HG02588 (cell line): ENCODE data around the gene RIMBP2.
"Not testable (repeated sequence)": the region's sequence is repeated elsewhere in the genome, so short reads cannot be mapped to it uniquely, and the experiment has no call there.

Experiments used
- ATAC-seq: cut with Tn5 transposase; IDR thresholded peaks from one replicate; pipeline ENCODE4 v1.9.1; 2021; ENCODE audit warnings: mild to moderate bottlenecking, moderate library complexity; ENCODE audit not compliant: unreplicated experiment

Gene RIMBP2

GRCh38 chr12:130715998-130716968 lies at the start of gene RIMBP2:
Gene RIMBP2, minus strand, starts transcription at chr12:130716299. Its CDS starts 237,286 bp downstream, at chr12:130479013.
- ATAC-seq: no peak

GRCh38 chr12:130765186-130765659 lies 49.1 kb upstream of the RIMBP2 start:
- ATAC-seq: no peak

- no peak for ATAC-seq
Measured at GRCh38 chr12:130764475-130765185, 48.5 kb upstream of the RIMBP2 start.

GRCh38 chr12:130764073-130764472 lies 48.0 kb upstream of the RIMBP2 start:
- ATAC-seq: no peak

GRCh38 chr12:130762319-130762675 lies 46.2 kb upstream of the RIMBP2 start:
- ATAC-seq: no peak

GRCh38 chr12:130761537-130762318 lies 45.6 kb upstream of the RIMBP2 start:
- ATAC-seq: peak; percentile 38

- ATAC-seq: no peak
Measured at GRCh38 chr12:130754234-130754901, 38.3 kb upstream of the RIMBP2 start.

- ATAC-seq: no peak
Measured at GRCh38 chr12:130752692-130753230, 36.7 kb upstream of the RIMBP2 start.

GRCh38 chr12:130752037-130752436 lies 35.9 kb upstream of the RIMBP2 start:
- ATAC-seq: not testable (repeated sequence)

- ATAC-seq: no peak
Measured at GRCh38 chr12:130748786-130749185, 32.7 kb upstream of the RIMBP2 start.

GRCh38 chr12:130747867-130748740 lies 32.0 kb upstream of the RIMBP2 start:
- ATAC-seq: peak; percentile 80

- ATAC-seq: no peak
Measured at GRCh38 chr12:130746546-130746945, 30.4 kb upstream of the RIMBP2 start.

- no peak for ATAC-seq
Measured at GRCh38 chr12:130745921-130746320, 29.8 kb upstream of the RIMBP2 start.

GRCh38 chr12:130744274-130744673 lies 28.2 kb upstream of the RIMBP2 start:
- no peak for ATAC-seq

- no peak for ATAC-seq
Measured at GRCh38 chr12:130743606-130744005, 27.5 kb upstream of the RIMBP2 start.

- ATAC-seq: no peak
Measured at GRCh38 chr12:130743176-130743575, 27.1 kb upstream of the RIMBP2 start.

GRCh38 chr12:130742716-130743115 lies 26.6 kb upstream of the RIMBP2 start:
- ATAC-seq: no peak

- no peak for ATAC-seq
Measured at GRCh38 chr12:130742112-130742511, 26.0 kb upstream of the RIMBP2 start.

GRCh38 chr12:130739571-130739970 lies 23.5 kb upstream of the RIMBP2 start:
- no peak for ATAC-seq
